B cell (primary cell): Measurements from ENCODE around the gene NDUFV3.
"Not testable (repeated sequence)": the region's sequence is repeated elsewhere in the genome, so short reads cannot be mapped to it uniquely, and the experiment has no call there.

Source experiments
- EZH2 ChIP-seq: IDR thresholded peaks from 2 replicates; pipeline ENCODE4 v1.6.1; 2012; ENCODE audit warnings: borderline replicate concordance, low read depth, mild to moderate bottlenecking, moderate library complexity, low read length; ENCODE audit not compliant: insufficient read depth, poor library complexity, severe bottlenecking
- TF ChIP-seq, protein P1 (sequence below): fragments of 200-600 bp; IDR thresholded peaks from one replicate; pipeline ENCODE4 v1.8.0; 2022; ENCODE audit warnings: antibody characterized with exemption, mild to moderate bottlenecking

DNA sequence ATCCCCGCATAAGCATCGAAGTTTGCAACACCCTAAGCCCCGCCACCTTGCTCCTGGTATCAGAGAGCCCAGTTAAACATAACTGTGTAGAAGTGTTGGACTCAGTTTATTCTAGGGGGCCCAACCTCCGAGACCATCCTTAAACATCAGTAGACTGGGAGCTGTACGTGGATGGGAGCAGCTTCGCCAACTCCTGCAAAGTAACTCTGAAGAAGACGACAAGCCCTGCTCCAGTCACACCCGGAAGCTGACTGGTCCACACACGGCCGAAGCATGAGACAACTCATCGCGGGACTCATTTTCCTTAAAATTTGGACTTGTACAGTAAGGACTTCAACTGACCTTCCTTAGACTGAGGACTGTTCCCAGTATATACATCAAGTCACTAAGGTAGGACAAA is 40.9 kb downstream of the NDUFV3 start:
- TF ChIP-seq, protein P1, sequence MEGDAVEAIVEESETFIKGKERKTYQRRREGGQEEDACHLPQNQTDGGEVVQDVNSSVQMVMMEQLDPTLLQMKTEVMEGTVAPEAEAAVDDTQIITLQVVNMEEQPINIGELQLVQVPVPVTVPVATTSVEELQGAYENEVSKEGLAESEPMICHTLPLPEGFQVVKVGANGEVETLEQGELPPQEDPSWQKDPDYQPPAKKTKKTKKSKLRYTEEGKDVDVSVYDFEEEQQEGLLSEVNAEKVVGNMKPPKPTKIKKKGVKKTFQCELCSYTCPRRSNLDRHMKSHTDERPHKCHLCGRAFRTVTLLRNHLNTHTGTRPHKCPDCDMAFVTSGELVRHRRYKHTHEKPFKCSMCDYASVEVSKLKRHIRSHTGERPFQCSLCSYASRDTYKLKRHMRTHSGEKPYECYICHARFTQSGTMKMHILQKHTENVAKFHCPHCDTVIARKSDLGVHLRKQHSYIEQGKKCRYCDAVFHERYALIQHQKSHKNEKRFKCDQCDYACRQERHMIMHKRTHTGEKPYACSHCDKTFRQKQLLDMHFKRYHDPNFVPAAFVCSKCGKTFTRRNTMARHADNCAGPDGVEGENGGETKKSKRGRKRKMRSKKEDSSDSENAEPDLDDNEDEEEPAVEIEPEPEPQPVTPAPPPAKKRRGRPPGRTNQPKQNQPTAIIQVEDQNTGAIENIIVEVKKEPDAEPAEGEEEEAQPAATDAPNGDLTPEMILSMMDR, result not testable (repeated sequence)
- TF ChIP-seq EZH2, result not testable (repeated sequence)
